ENCODE measurements around the gene FZD8. TPM values are rescaled to one million over a fixed set of nuclear protein-coding genes. Genes with fewer than 3 reads are reported as not detected.
A peak's percentile ranks its signal among the peaks of the same experiment; 100 is the strongest.

The FZD8 gene
- total RNA-seq, 1 donor from 2014 or later: 35.5 TPM

GRCh38 chr10:35611750-35612149 lies 30.3 kb downstream of the FZD8 start:
- peaks cover 29 to 34% (median 31%) of the 10 kb centered on the region in 3 donors for H3K27me3 ChIP-seq (ENCODE audit: control insufficient read depth in 3 of 3, insufficient read depth in 3 of 3, low read length in 3 of 3)
- peaks cover 0 to 3% (median 0%) of the 10 kb centered on the region in 3 donors for H3K9me3 ChIP-seq (ENCODE audit: control insufficient read depth in 3 of 3, low read length in 3 of 3)
- no peak overlapping the region for H3K27ac ChIP-seq (ENCODE audit: low read depth, low read length)
- H3K4me1 ChIP-seq (ENCODE audit: control insufficient read depth in 3 of 3, insufficient read depth in 3 of 3, low read length in 3 of 3): peaks cover 0 to 8% (median 4%) of the 10 kb centered on the region in 3 donors
- H3K4me3 ChIP-seq (ENCODE audit: low read length in 3 of 3): no peak overlapping the region
- no peak overlapping the region for H3K9ac ChIP-seq (ENCODE audit: low read depth in 1 of 3, low read length in 3 of 3)
- no peaks in the 10 kb centered on the region for H3K36me3 ChIP-seq (ENCODE audit: control insufficient read depth in 3 of 3, insufficient read depth in 3 of 3, low read length in 3 of 3)

- Histone ChIP-seq H3K27ac (ENCODE audit: low read depth, low read length) (no peak overlapping the region), H3K9ac (ENCODE audit: low read depth in 1 of 3, low read length in 3 of 3) (no peak overlapping the region), H3K36me3 (ENCODE audit: control insufficient read depth in 3 of 3, insufficient read depth in 3 of 3, low read length in 3 of 3) (no peaks in the 10 kb centered on the region), H3K9me3 (ENCODE audit: control insufficient read depth in 3 of 3, low read length in 3 of 3) (peaks cover 0 to 3% (median 0%) of the 10 kb centered on the region in 3 donors), H3K4me1 (ENCODE audit: control insufficient read depth in 3 of 3, insufficient read depth in 3 of 3, low read length in 3 of 3) (peaks cover 0 to 8% (median 4%) of the 10 kb centered on the region in 3 donors), H3K27me3 (ENCODE audit: control insufficient read depth in 3 of 3, insufficient read depth in 3 of 3, low read length in 3 of 3) (peaks cover 33 to 42% (median 41%) of the 10 kb centered on the region in 3 donors), H3K4me3 (ENCODE audit: low read length in 3 of 3) (peak overlapping the region in 1 of 3 donors; percentile 56)
Measured at GRCh38 chr10:35608328-35608672, 33.8 kb downstream of the FZD8 start.

GRCh38 chr10:35607475-35608327 lies 34.4 kb downstream of the FZD8 start:
- peaks cover 0 to 8% (median 4%) of the 10 kb centered on the region in 3 donors for H3K4me1 ChIP-seq (ENCODE audit: control insufficient read depth in 3 of 3, insufficient read depth in 3 of 3, low read length in 3 of 3)
- H3K4me3 ChIP-seq (ENCODE audit: low read length in 3 of 3): peak overlapping the region in 2 of 3 donors; percentile 56 to 59
- peaks cover 0 to 3% (median 0%) of the 10 kb centered on the region in 3 donors for H3K9me3 ChIP-seq (ENCODE audit: control insufficient read depth in 3 of 3, low read length in 3 of 3)
- H3K9ac ChIP-seq (ENCODE audit: low read depth in 1 of 3, low read length in 3 of 3): no peak overlapping the region
- no peak overlapping the region for H3K27ac ChIP-seq (ENCODE audit: low read depth, low read length)
- H3K36me3 ChIP-seq (ENCODE audit: control insufficient read depth in 3 of 3, insufficient read depth in 3 of 3, low read length in 3 of 3): no peaks in the 10 kb centered on the region
- peaks cover 31 to 42% (median 41%) of the 10 kb centered on the region in 3 donors for H3K27me3 ChIP-seq (ENCODE audit: control insufficient read depth in 3 of 3, insufficient read depth in 3 of 3, low read length in 3 of 3)

- H3K4me1 ChIP-seq (ENCODE audit: control insufficient read depth in 3 of 3, insufficient read depth in 3 of 3, low read length in 3 of 3): peaks cover 0 to 8% (median 4%) of the 10 kb centered on the region in 3 donors
- H3K4me3 ChIP-seq (ENCODE audit: low read length in 3 of 3): no peak overlapping the region
- peaks cover 0 to 3% (median 0%) of the 10 kb centered on the region in 3 donors for H3K9me3 ChIP-seq (ENCODE audit: control insufficient read depth in 3 of 3, low read length in 3 of 3)
- no peak overlapping the region for H3K9ac ChIP-seq (ENCODE audit: low read depth in 1 of 3, low read length in 3 of 3)
- peaks cover 29 to 36% (median 34%) of the 10 kb centered on the region in 3 donors for H3K27me3 ChIP-seq (ENCODE audit: control insufficient read depth in 3 of 3, insufficient read depth in 3 of 3, low read length in 3 of 3)
- H3K27ac ChIP-seq (ENCODE audit: low read depth, low read length): no peak overlapping the region
- no peaks in the 10 kb centered on the region for H3K36me3 ChIP-seq (ENCODE audit: control insufficient read depth in 3 of 3, insufficient read depth in 3 of 3, low read length in 3 of 3)
Measured at GRCh38 chr10:35606430-35606829, 35.7 kb downstream of the FZD8 start.

- Histone ChIP-seq H3K36me3 (ENCODE audit: control insufficient read depth in 3 of 3, insufficient read depth in 3 of 3, low read length in 3 of 3) (no peaks in the 10 kb centered on the region), H3K4me3 (ENCODE audit: low read length in 3 of 3) (no peak within 1 kb of the TSS), H3K9me3 (ENCODE audit: control insufficient read depth in 3 of 3, low read length in 3 of 3) (peaks cover 0 to 3% (median 0%) of the 10 kb centered on the region in 3 donors), H3K27me3 (ENCODE audit: control insufficient read depth in 3 of 3, insufficient read depth in 3 of 3, low read length in 3 of 3) (peaks cover 25 to 34% (median 32%) of the 10 kb centered on the region in 3 donors), H3K27ac (ENCODE audit: low read depth, low read length) (no peak within 1 kb of the TSS), H3K4me1 (ENCODE audit: control insufficient read depth in 3 of 3, insufficient read depth in 3 of 3, low read length in 3 of 3) (peaks cover 0 to 8% (median 4%) of the 10 kb centered on the region in 3 donors), H3K9ac (ENCODE audit: low read depth in 1 of 3, low read length in 3 of 3) (no peak within 1 kb of the TSS)
Measured at GRCh38 chr10:35605191-35605590, 36.9 kb downstream of the FZD8 start, which contains the start of gene GJD4. Gene GJD4 (plus strand): TSS chr10:35605341. CDS start chr10:35605568, 227 bp downstream.

- no peak overlapping the region for H3K27ac ChIP-seq (ENCODE audit: low read depth, low read length)
- peaks cover 4 to 12% (median 7%) of the 10 kb centered on the region in 3 donors for H3K27me3 ChIP-seq (ENCODE audit: control insufficient read depth in 3 of 3, insufficient read depth in 3 of 3, low read length in 3 of 3)
- no peak overlapping the region for H3K9ac ChIP-seq (ENCODE audit: low read depth in 1 of 3, low read length in 3 of 3)
- no peak overlapping the region for H3K4me3 ChIP-seq (ENCODE audit: low read length in 3 of 3)
- H3K9me3 ChIP-seq (ENCODE audit: control insufficient read depth in 3 of 3, low read length in 3 of 3): no peaks in the 10 kb centered on the region
- H3K36me3 ChIP-seq (ENCODE audit: control insufficient read depth in 3 of 3, insufficient read depth in 3 of 3, low read length in 3 of 3): no peaks in the 10 kb centered on the region
- H3K4me1 ChIP-seq (ENCODE audit: control insufficient read depth in 3 of 3, insufficient read depth in 3 of 3, low read length in 3 of 3): no peaks in the 10 kb centered on the region
Measured at GRCh38 chr10:35600193-35600592, 41.9 kb downstream of the FZD8 start.

- H3K27me3 ChIP-seq (ENCODE audit: control insufficient read depth in 3 of 3, insufficient read depth in 3 of 3, low read length in 3 of 3): peaks cover 0 to 3% (median 0%) of the 10 kb centered on the region in 3 donors
- no peak overlapping the region for H3K4me3 ChIP-seq (ENCODE audit: low read length in 3 of 3)
- no peaks in the 10 kb centered on the region for H3K9me3 ChIP-seq (ENCODE audit: control insufficient read depth in 3 of 3, low read length in 3 of 3)
- H3K36me3 ChIP-seq (ENCODE audit: control insufficient read depth in 3 of 3, insufficient read depth in 3 of 3, low read length in 3 of 3): no peaks in the 10 kb centered on the region
- no peaks in the 10 kb centered on the region for H3K4me1 ChIP-seq (ENCODE audit: control insufficient read depth in 3 of 3, insufficient read depth in 3 of 3, low read length in 3 of 3)
- H3K9ac ChIP-seq (ENCODE audit: low read depth in 1 of 3, low read length in 3 of 3): no peak overlapping the region
- H3K27ac ChIP-seq (ENCODE audit: low read depth, low read length): no peak overlapping the region
Measured at GRCh38 chr10:35598379-35598778, 43.7 kb downstream of the FZD8 start.

- Histone ChIP-seq H3K27ac (ENCODE audit: low read depth, low read length) (no peak overlapping the region), H3K9ac (ENCODE audit: low read depth in 1 of 3, low read length in 3 of 3) (no peak overlapping the region), H3K4me1 (ENCODE audit: control insufficient read depth in 3 of 3, insufficient read depth in 3 of 3, low read length in 3 of 3) (no peaks in the 10 kb centered on the region), H3K36me3 (ENCODE audit: control insufficient read depth in 3 of 3, insufficient read depth in 3 of 3, low read length in 3 of 3) (no peaks in the 10 kb centered on the region), H3K4me3 (ENCODE audit: low read length in 3 of 3) (no peak overlapping the region), H3K27me3 (ENCODE audit: control insufficient read depth in 3 of 3, insufficient read depth in 3 of 3, low read length in 3 of 3) (peaks cover 0 to 3% (median 0%) of the 10 kb centered on the region in 3 donors), H3K9me3 (ENCODE audit: control insufficient read depth in 3 of 3, low read length in 3 of 3) (peaks cover 0 to 2% (median 0%) of the 10 kb centered on the region in 3 donors)
Measured at GRCh38 chr10:35595106-35595505, 47.0 kb downstream of the FZD8 start.

- no peak overlapping the region for H3K27ac ChIP-seq (ENCODE audit: low read depth, low read length)
Measured at GRCh38 chr10:35594115-35595079, 47.7 kb downstream of the FZD8 start.

More at GRCh38 chr10:35594115-35595079, 47.7 kb downstream of the FZD8 start:
- peaks cover 0 to 2% (median 0%) of the 10 kb centered on the region in 3 donors for H3K9me3 ChIP-seq (ENCODE audit: control insufficient read depth in 3 of 3, low read length in 3 of 3)
- no peaks in the 10 kb centered on the region for H3K27me3 ChIP-seq (ENCODE audit: control insufficient read depth in 3 of 3, insufficient read depth in 3 of 3, low read length in 3 of 3)
- no peaks in the 10 kb centered on the region for H3K36me3 ChIP-seq (ENCODE audit: control insufficient read depth in 3 of 3, insufficient read depth in 3 of 3, low read length in 3 of 3)
- no peak overlapping the region for H3K9ac ChIP-seq (ENCODE audit: low read depth in 1 of 3, low read length in 3 of 3)
- H3K4me1 ChIP-seq (ENCODE audit: control insufficient read depth in 3 of 3, insufficient read depth in 3 of 3, low read length in 3 of 3): no peaks in the 10 kb centered on the region
- no peak overlapping the region for H3K4me3 ChIP-seq (ENCODE audit: low read length in 3 of 3)
